ENCODE data around the gene AGO3.

DNA sequence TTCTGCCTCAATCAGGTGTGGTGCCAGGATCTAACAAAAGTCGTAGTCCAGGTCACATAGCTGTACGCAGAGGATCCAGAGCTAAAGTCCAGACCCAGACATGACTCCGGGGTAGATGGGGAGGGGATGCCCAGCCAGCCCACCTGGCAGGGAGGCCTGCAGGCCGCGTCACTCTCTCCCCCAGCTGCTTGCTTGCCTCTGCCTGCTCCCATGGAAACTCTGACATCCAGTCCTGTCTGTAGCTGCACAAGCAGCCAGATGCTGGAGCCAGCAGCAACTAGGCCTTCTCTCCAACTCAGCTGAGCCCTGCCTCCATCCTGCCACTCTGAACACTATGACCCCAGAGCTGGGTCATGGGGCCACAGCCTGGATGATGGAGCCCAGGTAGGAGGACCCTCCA is 186.0 kb downstream of the AGO3 start:
- TF ChIP-seq, protein P1, sequence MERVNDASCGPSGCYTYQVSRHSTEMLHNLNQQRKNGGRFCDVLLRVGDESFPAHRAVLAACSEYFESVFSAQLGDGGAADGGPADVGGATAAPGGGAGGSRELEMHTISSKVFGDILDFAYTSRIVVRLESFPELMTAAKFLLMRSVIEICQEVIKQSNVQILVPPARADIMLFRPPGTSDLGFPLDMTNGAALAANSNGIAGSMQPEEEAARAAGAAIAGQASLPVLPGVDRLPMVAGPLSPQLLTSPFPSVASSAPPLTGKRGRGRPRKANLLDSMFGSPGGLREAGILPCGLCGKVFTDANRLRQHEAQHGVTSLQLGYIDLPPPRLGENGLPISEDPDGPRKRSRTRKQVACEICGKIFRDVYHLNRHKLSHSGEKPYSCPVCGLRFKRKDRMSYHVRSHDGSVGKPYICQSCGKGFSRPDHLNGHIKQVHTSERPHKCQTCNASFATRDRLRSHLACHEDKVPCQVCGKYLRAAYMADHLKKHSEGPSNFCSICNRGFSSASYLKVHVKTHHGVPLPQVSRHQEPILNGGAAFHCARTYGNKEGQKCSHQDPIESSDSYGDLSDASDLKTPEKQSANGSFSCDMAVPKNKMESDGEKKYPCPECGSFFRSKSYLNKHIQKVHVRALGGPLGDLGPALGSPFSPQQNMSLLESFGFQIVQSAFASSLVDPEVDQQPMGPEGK (CRISPR knock-in tag; IDR thresholded peaks at IDR 0.05; ENCODE audit: borderline replicate concordance): no peak
- TF ChIP-seq ZFP3 (CRISPR knock-in tag; IDR thresholded peaks at IDR 0.05) (no peak), ZNF565 (CRISPR knock-in tag; conservative IDR thresholded peaks at IDR 0.05; ENCODE audit: low read depth) (no peak), TCF4 (CRISPR knock-in tag; IDR thresholded peaks at IDR 0.05; ENCODE audit: borderline replicate concordance) (no peak), TOX (CRISPR knock-in tag; IDR thresholded peaks at IDR 0.05; ENCODE audit: borderline replicate concordance) (no peak), GLIS3 (CRISPR knock-in tag; IDR thresholded peaks at IDR 0.05) (no peak), ZFP30 (CRISPR knock-in tag; IDR thresholded peaks at IDR 0.05) (no peak)

Measured in SK-N-SH treated with all-trans-retinoic acid at 6 μM for 48 hours (cell line).